ENCODE results near the gene KIF3B. TPM values are rescaled to one million over a fixed set of nuclear protein-coding genes. Genes with fewer than 3 reads are reported as not detected.

Gene KIF3B
- total and polyA plus RNA-seq, 2 donors (not counting 1 experiment from before 2014, with no cell fraction given): 27.6 to 35.6 TPM

- H3K4me3 ChIP-seq (replicated peaks in 1 of 4; ENCODE audit: control extremely low read depth in 1 of 4, insufficient read depth in 1 of 4, low read depth in 3 of 4, low read length in 4 of 4): no peak overlapping the region
- no peaks in the 10 kb centered on the region for H3K4me1 ChIP-seq (ENCODE audit: control insufficient read depth, extremely low read depth, insufficient read depth, low read length)
- H3K27me3 ChIP-seq (ENCODE audit: control insufficient read depth, insufficient read depth, low read length): no peaks in the 10 kb centered on the region
- DNase-seq (ENCODE audit: low read depth in 2 of 2): no peak
- H4K20me1 ChIP-seq (ENCODE audit: control insufficient read depth, extremely low read depth, insufficient read depth, low read length): no peaks in the 10 kb centered on the region
- no peaks in the 10 kb centered on the region for H3K79me2 ChIP-seq (ENCODE audit: control insufficient read depth, insufficient read depth, low read length)
- H3K36me3 ChIP-seq (ENCODE audit: control insufficient read depth, insufficient read depth, low read length): peaks cover 14% of the 10 kb centered on the region
- no peak overlapping the region for H3K27ac ChIP-seq (ENCODE audit: insufficient read depth, low read length)
- no peak overlapping the region for H2AFZ ChIP-seq (ENCODE audit: low read length)
- no peak overlapping the region for H3K9ac ChIP-seq (ENCODE audit: insufficient read depth, low read length)
- H3K4me2 ChIP-seq (ENCODE audit: extremely low read depth, insufficient read depth, low read length): no peak overlapping the region
- no peaks in the 10 kb centered on the region for H3K9me3 ChIP-seq (ENCODE audit: control insufficient read depth, insufficient read depth, low read depth, low read length)
- TF ChIP-seq, protein P1, sequence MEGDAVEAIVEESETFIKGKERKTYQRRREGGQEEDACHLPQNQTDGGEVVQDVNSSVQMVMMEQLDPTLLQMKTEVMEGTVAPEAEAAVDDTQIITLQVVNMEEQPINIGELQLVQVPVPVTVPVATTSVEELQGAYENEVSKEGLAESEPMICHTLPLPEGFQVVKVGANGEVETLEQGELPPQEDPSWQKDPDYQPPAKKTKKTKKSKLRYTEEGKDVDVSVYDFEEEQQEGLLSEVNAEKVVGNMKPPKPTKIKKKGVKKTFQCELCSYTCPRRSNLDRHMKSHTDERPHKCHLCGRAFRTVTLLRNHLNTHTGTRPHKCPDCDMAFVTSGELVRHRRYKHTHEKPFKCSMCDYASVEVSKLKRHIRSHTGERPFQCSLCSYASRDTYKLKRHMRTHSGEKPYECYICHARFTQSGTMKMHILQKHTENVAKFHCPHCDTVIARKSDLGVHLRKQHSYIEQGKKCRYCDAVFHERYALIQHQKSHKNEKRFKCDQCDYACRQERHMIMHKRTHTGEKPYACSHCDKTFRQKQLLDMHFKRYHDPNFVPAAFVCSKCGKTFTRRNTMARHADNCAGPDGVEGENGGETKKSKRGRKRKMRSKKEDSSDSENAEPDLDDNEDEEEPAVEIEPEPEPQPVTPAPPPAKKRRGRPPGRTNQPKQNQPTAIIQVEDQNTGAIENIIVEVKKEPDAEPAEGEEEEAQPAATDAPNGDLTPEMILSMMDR (conservative IDR thresholded peaks at IDR 0.05 in 1 of 2, IDR thresholded peaks at IDR 0.05 in 1 of 2; ENCODE audit: low read depth in 1 of 2, low read length in 2 of 2): no peak
- TF ChIP-seq EZH2 (IDR thresholded peaks at IDR 0.05; ENCODE audit: low read length, missing control alignments): no peak
Observed at GRCh38 chr20:32236819-32237218, 40.6 kb upstream of the KIF3B start.

- Histone ChIP-seq H3K27ac (ENCODE audit: insufficient read depth, low read length) (no peak overlapping the region), H3K79me2 (ENCODE audit: control insufficient read depth, insufficient read depth, low read length) (no peaks in the 10 kb centered on the region), H3K4me1 (ENCODE audit: control insufficient read depth, extremely low read depth, insufficient read depth, low read length) (no peaks in the 10 kb centered on the region), H3K4me2 (ENCODE audit: extremely low read depth, insufficient read depth, low read length) (no peak overlapping the region), H3K9ac (ENCODE audit: insufficient read depth, low read length) (no peak overlapping the region), H3K27me3 (ENCODE audit: control insufficient read depth, insufficient read depth, low read length) (no peaks in the 10 kb centered on the region), H3K4me3 (replicated peaks in 1 of 4; ENCODE audit: control extremely low read depth in 1 of 4, insufficient read depth in 1 of 4, low read depth in 3 of 4, low read length in 4 of 4) (no peak overlapping the region), H3K36me3 (ENCODE audit: control insufficient read depth, insufficient read depth, low read length) (peaks cover 14% of the 10 kb centered on the region), H2AFZ (ENCODE audit: low read length) (no peak overlapping the region), H4K20me1 (ENCODE audit: control insufficient read depth, extremely low read depth, insufficient read depth, low read length) (no peaks in the 10 kb centered on the region), H3K9me3 (ENCODE audit: control insufficient read depth, insufficient read depth, low read depth, low read length) (no peaks in the 10 kb centered on the region)
- no peak for TF ChIP-seq EZH2 (IDR thresholded peaks at IDR 0.05; ENCODE audit: low read length, missing control alignments)
- TF ChIP-seq, protein P1 (conservative IDR thresholded peaks at IDR 0.05 in 1 of 2, IDR thresholded peaks at IDR 0.05 in 1 of 2; ENCODE audit: low read depth in 1 of 2, low read length in 2 of 2): no peak
- no peak for DNase-seq (ENCODE audit: low read depth in 2 of 2)
Observed at GRCh38 chr20:32237419-32237818, 40.0 kb upstream of the KIF3B start.

DNA sequence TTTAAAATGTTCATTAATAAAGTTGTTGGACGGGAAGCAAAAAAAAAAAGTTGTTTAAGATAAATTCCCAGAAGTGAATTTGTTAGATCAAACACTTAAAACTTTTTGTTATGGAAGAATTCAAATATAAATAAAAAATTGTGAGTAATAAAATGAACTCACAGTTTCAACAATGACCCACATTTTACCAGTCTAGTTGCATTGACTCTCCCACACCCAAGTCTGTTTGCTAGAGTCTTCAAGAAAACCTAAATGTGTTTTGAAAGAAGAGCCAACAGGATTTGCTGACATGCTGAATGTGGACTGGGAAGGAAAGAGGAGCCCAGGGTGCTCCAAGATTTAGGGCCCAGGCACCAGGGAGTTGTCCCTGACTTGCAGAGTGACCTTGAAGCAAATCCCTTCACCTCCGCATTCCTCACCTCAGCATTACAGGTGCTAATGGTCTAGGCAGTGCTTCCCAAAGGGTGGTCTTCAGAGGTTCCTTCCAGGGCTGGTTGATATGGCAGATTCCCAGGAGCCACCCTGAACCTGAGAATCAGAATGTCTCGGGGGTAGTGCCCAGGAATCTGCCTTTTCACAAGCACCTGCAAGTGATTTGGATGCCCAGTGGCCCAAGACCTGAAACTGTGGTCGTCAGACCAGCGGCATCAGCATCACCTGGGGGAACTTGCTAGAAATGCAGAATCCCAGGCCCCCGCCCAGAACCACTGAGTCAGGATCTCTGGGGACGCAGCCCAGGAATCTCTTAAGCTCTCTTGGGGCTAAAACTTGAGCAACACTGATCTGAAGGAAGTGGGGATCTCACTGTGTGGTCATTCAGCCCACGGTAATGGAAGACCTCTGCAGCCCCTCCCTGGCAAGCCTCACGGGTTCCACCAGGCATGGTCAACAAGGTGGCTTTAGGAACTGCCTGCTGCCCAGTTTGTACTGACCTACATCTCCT, 38.7 kb upstream of the KIF3B start:
- TF ChIP-seq, protein P1 (conservative IDR thresholded peaks at IDR 0.05 in 1 of 2, IDR thresholded peaks at IDR 0.05 in 1 of 2; ENCODE audit: low read depth in 1 of 2, low read length in 2 of 2): no peak
- no peak for TF ChIP-seq EZH2 (IDR thresholded peaks at IDR 0.05; ENCODE audit: low read length, missing control alignments)
- DNase-seq (ENCODE audit: low read depth in 2 of 2): no peak

More for the DNA sequence above, 38.7 kb upstream of the KIF3B start:
- Histone ChIP-seq H2AFZ (ENCODE audit: low read length) (no peak overlapping the region), H3K36me3 (ENCODE audit: control insufficient read depth, insufficient read depth, low read length) (peaks cover 9% of the 10 kb centered on the region), H4K20me1 (ENCODE audit: control insufficient read depth, extremely low read depth, insufficient read depth, low read length) (no peaks in the 10 kb centered on the region), H3K9ac (ENCODE audit: insufficient read depth, low read length) (no peak overlapping the region), H3K79me2 (ENCODE audit: control insufficient read depth, insufficient read depth, low read length) (no peaks in the 10 kb centered on the region), H3K27me3 (ENCODE audit: control insufficient read depth, insufficient read depth, low read length) (no peaks in the 10 kb centered on the region), H3K9me3 (ENCODE audit: control insufficient read depth, insufficient read depth, low read depth, low read length) (no peaks in the 10 kb centered on the region), H3K4me3 (replicated peaks in 1 of 4; ENCODE audit: control extremely low read depth in 1 of 4, insufficient read depth in 1 of 4, low read depth in 3 of 4, low read length in 4 of 4) (no peak overlapping the region), H3K4me2 (ENCODE audit: extremely low read depth, insufficient read depth, low read length) (no peak overlapping the region), H3K4me1 (ENCODE audit: control insufficient read depth, extremely low read depth, insufficient read depth, low read length) (no peaks in the 10 kb centered on the region), H3K27ac (ENCODE audit: insufficient read depth, low read length) (no peak overlapping the region)

All from fibroblast of lung (primary cell).